Stimulated activated CD4-positive, alpha-beta T cell treated with anti-CD3 and anti-CD28 coated beads, Interleukin-4, amount 100 ng/mL, for 24 hours (primary cell): Measurements from ENCODE around the gene LMO1.
A peak's percentile ranks its signal among the peaks of the same experiment; 100 is the strongest.

Experiments used
- DNase-seq: peaks from one replicate; pipeline ENCODE4 v3.0.0-alpha.2; 2020

LMO1 gene

DNA sequence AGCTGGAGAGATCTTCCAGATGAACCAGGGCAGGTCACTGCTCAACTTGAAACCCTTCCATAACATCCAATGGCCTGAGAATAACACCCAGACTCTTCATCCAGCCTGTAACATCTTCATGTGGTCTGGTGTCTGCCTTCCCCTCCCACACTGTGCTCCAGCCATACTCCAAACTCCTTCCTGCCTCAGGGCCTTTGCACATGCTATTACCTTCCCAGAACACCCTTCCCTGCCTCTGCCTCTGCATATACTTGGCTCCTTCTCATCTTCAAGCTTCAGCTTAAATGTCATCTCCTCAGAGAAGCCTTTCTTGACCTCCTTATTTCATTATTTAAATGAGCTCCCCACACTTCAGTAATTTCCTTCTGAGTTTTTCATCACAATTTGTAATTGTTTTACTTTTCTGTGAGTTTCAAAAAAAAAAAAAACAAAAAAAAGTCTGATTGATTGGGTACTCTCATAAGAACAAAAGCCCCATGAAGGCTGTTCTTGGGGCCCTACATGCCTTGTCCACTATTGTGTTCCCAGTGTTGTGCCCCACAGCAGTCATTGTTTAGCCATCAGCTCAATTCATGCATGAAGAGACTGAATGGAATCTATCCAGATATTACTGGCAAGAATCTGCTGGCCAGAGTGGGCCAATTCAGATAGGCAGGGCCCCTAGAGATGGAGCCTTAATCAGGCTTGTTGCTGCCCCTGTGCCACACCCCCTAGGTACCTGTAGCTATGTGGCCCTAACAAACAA is 22.1 kb downstream of the LMO1 start:
- DNase-seq, result no peak

DNA sequence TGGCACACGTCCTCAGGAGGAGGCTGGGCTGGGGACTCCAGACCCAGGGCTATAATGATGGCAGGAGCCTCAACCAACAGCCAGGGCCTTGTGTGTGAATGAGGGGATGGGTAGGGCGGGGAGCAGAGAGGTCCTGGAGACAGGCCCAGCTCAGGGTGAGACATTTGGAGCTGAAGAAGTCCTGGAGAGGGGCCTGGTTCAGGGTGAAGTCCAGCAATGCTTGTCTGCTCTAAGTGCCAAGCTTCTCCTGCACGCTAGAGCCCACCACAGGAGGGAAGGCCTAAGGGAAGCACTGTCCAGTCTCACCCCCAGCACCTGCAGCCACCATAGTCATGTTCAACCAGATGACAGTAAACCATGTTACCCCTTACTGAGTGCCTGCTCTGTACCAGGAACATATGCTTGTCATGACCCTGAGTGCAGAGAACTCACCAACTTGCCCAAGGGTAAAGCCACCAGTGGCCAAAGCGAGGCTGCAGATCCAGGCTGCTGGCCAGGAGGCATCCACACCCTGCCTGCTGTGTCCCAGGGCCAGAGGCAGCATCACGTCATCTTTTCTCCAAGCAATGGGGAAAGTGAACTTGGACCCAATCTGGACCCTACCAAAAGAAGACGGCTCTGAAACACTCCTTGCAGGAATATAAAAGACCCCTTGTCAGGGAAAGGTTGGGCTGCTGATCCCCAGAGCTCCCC is 24.0 kb downstream of the LMO1 start:
- no peak for DNase-seq

DNA sequence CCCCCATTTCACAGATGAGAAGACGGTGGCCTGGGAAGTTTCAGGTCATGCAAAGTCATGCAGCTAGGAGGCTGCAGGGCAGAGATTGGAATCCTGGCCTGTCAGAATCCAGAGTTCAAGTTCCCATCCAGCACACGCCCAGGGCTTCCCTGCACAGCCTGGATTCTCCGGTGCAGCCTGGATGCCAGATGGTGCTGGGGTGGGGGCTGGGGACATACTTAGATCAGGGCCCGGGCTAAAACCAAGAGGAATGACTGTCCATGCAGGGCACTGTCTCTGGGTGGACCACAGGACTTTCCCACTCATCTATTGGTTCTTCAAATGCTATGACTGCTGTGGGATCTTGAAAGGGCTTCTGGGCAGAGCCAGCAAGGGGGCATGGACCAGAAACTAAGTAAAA is 24.6 kb downstream of the LMO1 start:
- no peak for DNase-seq

DNA sequence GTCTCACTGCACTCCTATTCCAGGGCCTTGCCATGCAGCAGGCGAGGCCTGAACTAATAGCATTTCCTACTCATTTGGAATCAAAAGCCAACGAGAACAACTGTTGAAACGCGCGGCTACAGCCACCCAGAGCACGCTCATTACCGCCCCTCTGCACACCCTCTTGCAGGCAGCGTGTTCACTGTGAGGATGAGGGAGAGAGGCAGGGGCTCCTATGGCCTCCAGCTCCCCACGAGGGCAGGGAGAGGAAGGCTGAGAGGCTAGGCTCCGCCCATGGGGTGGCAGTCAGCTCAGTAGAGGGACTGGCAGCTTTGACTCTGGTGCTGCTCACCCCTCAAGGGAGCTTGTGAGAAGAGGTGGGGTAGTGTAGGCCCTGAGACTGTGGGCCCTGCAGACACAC is 26.2 kb downstream of the LMO1 start:
- no peak for DNase-seq

DNA sequence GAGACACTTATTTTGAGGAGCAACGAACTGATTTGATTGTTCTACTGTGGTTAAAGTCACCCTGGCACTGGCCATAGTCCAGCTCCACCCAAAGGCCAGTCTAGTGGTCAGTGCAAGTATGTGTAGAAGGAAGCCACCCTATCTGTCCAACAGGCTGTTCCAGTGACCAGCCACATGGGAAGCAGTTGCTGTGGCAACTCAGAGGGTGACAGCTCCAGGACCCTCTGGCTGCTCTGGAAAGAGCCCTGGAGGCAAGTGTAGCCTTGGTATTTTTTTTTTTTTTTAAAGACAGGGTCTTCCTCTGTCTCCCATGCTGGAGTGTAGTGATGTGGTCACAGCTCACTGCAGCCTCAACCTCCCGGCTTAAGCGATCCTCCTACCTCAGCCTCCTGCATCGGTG is 27.8 kb downstream of the LMO1 start:
- no peak for DNase-seq

DNA sequence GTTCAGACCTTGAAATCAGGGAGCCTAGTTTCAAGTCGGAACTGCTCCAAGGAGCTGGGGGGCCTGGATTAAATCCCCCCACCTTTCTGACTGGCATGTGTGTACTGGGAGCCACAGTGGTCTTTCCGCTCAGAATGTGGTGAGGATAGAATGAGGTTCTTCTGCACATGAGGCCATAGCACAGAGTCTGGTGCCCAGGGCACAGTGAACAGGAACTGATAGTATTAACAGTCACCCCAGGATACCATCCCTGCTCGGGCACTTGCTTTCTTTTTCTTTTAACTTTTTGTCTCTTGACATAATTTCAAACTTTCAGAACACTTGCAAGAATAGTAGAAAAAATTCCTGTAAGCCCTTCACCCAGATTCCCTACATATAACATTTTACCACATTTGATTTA is 28.8 kb downstream of the LMO1 start:
- no peak for DNase-seq

DNA sequence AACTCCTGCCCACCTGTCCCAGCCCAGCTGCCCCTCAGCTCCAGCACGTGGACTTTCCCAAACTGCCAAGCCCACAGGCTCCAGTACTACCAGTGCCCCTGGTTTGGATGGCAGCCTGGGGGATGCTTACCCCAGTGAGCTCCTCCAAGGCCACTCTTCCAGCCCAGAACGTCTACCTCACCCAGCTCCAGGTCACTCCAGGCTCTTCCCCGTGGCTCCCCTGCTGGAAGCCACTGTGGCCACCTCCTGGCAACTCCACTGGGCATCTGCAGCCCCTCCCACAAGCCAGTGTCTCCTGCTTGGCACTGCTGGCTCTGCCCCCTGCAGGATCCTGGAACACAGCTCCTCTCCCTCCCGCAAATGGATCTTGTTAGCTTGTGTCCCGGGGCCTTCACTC is 29.3 kb downstream of the LMO1 start:
- DNase-seq, result no peak

DNA sequence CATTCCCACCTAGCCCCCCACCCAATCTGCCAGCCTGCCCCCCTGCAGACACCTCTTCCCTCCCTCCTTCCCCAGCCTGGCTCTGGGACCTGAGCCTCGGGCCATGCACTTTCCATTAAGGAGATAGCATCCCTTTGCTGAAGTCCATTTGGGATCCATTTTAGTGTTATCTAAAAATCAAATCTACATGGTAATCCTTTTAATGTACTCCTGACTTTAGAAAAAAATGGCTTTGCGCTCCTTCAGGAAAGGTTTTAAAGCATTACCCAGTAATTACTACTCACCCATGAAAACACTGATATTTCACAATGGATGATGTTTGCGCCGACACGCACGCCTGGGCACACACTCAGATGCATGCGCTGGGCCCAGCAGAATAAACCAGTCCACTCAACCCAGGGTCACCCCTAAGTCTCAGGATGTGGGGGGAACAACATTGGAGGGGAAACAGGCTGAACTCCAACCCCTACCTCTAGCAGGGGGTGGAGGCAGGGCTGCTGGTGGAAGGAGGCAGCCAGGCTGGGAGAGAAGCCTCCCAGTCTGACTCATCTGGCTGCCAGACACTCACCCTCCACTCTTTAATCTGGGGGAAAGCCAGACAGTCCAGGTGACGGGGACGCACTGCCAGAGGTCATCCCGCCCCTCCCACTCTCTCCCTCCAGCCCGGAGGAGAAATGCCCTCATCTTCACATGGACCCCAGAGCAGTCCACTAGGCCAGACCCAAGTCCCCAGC is 29.8 kb downstream of the LMO1 start:
- DNase-seq, result no peak

DNA sequence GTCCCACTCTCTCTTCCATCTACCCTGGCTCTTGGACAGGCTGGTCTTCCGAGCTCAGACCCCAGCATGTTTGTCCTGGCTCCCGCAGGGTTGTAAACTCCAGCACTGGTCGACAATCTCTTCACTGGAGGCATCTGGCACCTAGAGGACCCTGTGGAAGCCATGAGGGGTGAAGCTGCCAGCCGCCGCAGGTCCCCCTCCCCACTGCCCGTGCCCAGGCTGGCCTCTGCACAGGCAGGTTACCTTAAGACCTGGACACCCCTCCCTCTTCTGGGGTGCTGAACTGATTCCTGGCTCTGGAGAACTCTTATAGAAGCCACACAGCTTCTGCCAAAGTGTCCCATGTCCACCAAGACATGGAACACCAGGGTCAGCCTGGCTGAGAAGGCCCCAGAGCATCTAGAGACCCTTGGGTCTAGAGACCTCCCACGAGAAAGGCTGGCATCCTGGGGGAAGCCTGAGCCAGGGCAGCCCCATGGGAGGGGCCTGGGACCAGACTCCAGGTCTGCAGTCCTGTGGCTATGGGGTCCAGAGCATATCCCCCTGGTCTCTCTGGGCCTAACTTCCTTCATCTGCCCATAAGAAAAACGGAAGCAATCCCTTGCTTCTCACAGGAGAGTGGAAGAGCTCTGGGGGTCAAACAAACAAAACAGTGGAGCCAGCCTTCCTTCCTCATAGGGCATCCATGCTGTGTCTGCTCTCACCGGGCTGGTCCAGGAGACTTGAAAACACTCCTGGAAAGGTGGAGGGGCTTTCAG is 30.6 kb downstream of the LMO1 start:
- DNase-seq, result no peak

DNA sequence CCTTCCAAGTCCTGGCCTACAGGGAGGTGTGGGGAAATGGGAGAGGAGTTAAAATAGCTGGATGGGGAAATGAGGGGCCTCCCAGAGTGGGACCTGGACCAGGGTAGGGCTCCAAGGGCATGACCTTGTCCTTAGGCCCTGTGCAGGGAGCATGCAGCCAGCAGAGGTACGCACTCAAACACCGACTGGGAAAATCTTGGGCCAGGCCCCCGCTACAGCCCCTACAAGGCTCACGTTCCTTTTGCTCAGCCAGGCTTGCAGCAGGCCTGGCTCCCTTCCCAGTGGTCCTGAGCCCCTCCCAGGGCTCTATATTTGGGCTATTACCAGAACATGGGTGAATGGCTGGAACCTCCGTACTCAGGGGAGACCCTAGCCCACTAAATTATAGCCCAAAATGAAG is 31.3 kb downstream of the LMO1 start:
- DNase-seq, result no peak

DNA sequence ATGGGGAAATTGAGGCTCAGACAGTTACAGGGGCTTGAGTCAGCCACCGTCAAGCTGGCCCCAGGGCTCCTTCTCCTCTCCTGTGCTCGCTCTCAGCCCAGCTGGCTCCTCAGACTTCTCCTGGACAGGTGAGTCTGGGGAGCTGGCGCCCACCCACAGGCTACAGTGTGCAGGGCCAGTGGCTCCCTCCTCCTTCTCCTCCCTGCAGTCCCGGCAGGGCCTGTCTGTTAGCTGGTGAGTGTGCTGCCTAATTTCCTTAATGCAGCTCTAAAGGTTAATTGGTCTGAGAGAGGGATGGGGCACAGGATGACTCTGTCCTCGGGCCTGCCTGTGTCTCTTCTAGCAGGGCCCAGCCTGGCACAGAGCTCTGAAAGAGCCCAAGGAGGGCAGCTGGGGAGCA is 31.7 kb downstream of the LMO1 start:
- no peak for DNase-seq

DNA sequence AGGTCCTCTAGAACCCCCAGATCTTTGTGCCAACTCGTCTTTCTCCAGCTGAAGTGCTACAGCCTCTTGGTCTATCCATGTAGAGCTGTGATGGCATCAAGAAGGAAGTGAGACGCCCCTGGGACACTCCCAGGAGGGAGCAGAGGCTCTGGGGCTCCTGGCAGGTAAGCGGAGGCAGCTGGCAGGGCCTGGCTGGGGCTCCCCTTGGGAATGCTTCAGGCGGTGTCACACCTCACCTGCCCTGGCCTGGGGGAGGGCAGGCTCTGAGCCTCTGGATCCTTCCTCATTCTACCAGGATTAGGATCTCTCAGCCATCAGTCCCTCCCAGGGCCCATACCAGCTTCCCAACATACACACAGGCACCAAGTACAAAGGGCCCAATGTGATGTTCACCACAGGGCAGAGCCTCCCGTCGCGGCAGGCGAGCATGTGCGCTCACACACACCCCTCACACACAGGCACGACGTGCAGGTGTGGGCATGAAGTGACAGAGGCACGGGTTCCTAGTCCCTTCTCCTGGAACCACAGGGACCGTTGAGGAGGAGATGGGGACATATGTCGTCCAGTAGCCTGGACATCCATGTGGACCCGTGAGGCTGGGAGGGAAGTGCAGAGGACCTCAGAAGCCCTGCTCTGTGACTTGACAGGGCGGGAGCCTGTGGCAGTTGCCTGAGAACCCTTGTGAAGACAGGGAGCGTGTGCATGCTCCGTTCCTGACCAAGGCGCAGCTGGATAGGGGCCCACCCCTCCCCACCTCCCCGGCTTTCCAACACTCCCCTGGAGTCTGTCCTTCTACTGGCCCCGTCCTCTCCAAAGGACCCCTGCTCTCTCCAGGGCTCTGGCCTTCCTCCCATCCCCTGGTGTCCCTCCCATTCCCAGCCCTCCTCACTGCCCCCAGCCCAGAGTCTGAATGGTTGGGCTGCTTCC is 32.5 kb downstream of the LMO1 start:
- no peak for DNase-seq

DNA sequence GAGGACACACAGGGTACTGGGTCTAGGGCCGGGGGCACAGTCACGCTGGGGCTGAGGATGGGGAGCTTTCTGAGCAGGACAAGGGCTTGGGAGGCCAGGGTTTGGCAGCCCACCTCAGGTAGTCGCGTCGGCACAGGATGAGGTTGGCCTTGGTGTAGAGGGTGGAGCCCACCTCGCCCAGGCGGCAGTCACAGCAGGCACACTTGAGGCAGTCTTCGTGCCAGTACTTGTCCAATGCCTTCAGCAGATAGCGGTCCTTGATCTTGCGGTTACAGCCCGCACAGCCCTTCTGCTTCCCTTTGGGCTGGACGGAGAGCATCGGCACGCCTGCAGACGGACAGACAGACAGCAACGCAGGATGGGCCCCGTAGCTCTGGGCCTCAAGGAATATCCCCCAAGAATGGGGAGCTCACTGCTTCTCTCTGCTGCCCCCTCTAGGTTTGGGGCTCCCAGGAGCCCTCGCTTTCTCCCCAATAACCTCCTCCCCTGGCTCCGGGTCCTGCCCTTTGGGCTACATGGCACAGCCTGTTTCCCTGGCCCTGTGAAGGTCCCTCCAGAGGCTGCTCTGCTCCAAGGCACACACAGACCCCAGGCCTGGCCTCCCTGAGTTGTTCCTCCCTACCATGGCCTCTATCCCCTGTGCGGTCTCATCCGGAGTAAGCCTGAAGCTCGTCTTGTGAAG is 33.4 kb downstream of the LMO1 start:
- no peak for DNase-seq

DNA sequence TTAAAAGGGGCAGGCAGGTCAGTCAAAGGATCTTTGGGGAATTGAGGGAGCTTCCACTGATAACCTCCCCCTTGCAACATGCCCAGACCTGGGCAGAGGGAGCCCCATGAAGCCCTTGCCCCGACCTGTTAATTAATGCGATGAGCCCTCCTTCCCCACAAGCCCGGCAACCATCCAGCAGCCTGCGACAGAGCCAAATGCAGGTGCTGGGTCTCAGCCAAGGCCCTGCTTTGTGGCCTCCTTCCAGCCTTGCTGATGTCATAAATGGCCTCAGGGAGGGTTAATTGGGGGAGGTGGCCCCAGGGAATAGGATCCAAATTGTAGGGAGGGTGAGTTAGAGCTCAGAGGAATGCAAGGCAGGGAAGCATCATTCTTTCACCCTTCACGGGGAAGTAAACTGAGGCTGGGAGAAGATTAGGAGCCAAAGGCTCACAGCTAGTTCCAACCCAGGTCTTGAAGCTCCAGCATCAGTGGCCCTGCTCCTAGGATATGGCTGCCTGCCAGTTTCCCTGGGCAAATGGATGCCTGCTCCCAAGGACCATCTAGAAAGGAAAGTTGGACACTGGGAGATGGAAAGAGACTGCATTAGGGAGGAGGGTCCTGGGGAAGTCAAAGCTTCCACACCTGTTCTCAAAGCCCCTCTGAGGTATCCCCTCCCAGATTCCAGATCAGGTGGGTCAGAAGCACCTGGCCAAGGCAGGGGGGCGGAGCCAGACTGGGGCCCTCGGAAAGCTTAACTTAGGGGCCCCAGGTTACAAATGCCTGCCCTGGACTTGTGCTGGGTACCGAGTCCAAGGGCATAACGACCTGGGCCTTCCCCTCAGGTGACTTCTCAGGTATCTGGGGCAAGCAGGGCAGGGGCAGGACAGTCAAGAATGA is 34.1 kb downstream of the LMO1 start:
- no peak for DNase-seq

DNA sequence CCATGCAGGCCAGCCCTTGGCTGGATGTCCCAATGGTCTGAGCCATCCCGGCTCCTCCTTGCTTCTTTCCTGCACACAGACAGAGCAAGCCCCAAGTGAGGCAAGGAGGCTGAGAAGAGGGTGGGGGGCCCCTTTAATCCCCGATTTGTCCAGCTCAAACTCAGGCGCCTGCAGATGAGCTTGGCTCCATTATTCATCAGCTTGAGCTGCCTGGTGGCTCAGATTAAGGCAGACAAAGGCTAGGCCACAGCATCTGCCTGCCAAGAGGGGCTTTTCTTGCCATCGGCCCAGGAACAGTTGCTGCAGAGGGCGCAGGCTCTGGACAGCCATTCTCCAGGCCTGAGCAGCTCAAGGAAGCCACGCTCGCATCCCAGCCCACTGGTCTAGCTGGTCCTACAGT is 35.4 kb downstream of the LMO1 start:
- DNase-seq, result no peak

DNA sequence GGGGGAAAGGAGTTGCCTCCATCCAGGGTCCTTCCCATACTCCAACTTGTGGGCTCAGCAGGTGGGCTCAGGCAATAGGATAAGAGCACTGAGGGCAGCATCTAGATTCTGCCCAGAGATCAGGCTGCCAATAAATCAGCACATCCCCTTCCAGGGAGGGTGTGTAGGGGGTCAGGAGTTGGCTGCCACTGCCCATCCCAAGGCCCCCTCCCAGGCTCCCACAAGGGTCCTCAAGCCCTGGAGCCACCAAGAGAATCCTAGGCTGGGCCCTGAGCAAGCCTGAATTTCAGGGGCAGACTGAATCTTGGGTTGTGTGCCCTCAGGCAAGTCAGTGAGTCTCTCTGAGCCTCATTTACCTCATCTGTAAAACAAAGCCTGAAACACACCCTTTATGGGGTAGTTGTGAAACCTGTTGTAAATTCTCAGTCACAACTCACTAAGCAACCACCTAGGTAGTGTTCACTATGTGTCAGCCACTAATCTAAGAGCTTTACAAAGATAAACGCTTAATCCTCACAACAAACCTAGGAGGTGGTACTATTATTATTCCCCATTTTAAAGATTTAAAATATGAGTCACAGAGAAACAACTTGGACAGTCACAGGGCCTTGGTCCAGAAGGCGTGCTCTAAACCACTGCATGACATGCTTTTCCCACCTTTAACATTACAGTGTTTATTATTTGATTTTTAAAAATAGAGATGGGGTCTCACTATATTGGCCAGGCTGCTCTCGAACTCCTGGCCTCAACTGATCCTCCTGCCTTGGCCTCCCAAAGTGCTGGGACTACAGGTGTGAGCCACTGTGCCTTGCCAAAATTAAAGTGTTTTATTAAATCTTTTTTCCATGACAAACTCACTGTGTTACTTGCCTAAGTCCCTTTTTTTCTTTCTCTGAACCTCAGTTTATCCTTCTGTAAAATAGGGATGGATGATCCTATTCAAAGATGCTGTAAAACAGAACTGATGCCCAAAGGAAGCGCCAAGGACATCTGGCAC is 36.2 kb downstream of the LMO1 start:
- no peak for DNase-seq

DNA sequence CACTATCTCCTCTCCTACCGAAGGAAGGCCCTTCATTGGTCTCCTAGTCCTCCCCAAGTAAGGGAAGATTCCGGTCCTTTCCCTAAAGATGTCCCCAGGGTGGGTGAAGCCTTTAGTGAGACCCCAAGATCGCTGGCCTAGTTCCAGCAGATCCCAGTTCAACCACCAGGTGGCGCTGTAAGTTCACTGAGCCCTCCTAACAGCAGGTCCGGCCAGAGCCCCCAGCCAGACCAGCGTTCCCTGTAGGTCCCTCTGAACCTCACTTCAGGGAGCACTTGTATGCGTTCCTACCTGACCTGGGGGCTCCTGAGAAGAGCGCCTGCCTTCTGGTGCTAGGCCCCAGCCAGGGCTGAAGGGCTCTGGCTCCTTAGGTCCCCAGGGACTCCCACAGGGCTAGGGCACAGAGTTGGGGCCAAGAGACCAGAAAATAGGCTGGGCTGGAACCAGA is 38.1 kb downstream of the LMO1 start:
- peak; percentile 72 for DNase-seq

DNA sequence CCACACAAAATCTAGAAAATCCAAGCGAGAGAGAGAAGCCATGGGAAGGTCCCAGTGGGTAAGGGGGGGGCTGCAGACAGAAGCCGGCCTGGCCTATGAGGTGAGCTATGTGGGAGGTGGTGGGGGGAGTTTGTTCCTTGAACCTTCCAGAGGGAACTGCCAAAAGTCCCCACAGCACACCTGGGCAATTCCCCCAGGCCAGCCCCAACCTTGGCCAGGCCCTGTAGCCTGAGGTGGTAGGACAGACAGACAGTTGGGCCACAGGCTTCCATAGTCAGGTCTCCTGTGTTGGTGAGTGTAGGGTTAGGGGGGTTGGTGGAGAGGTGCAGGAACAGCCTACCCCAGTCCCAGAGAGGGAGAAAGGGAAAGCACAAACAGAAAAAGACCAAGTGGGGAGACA is 39.0 kb downstream of the LMO1 start:
- no peak for DNase-seq

DNA sequence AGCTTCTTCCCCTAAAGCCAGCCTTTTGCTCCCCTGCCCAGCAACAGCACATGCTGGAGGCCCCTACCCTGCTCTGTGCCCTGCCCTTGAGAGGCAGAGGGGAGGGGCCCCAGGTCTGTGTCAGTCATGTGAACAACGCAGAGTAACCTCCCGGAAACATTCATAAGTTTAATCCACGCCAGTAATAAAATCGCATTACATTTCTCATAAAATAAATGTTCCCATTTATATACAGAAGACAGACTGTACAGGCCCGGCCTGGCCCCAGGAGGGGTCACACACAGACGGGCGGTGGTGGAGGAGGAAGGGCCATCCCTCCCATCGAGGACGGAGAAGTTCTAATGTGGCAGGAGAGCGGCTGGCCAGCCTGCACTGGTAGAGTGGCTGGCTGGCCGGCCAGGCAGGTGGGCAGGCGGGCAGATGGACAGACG is 39.5 kb downstream of the LMO1 start:
- no peak for DNase-seq
